HCT116 (cell line): ENCODE data around the gene GPR150. TPM values are rescaled to one million over a fixed set of nuclear protein-coding genes. Genes with fewer than 3 reads are reported as not detected.

ENCODE experiments used
- ATAC-seq: fragments of 200-7000 bp; cut with Tn5 transposase; 2 replicates; pipeline ENCODE4 v1.9.1; 2020; ENCODE audit warnings: mild to moderate bottlenecking, moderate library complexity
- BruUV-seq: library from RNA; stranded (reverse); fragments of 400-500 nt; replicated peaks from 2 replicates; lab custom pipeline; 2021; lab: Mats Ljungman, UMichigan
- CTCF ChIA-PET: fragments of 300-600 bp; sonication (Branson Sonifier 250); formaldehyde crosslinking; loops from one replicate; lab custom pipeline; 2021; ENCODE audit warnings: antibody characterized with exemption; lab: Charles Lee
- POLR2A ChIA-PET: fragments of 300-600, 350-600 bp; sonication (Branson Sonifier 250); formaldehyde crosslinking; loops from one replicate; lab custom pipeline; 2021; ENCODE audit warnings: antibody characterized with exemption; lab: Charles Lee
- RAD21 ChIA-PET, 2 experiments: fragments of 300-600 bp; sonication (Branson Sonifier 250); formaldehyde crosslinking; loops; one replicate each; lab custom pipeline; 2023; ENCODE audit warnings: low total read pairs in 2 of 2; ENCODE audit not compliant: uncharacterized antibody in 2 of 2, unreplicated experiment in 2 of 2, low non-redundant PET in 1 of 2; lab: Charles Lee
- DNase-seq: peaks from one replicate; pipeline ENCODE4 v3.0.0-alpha.2; 2010; ENCODE audit warnings: low read depth, low spot score
- H2AFZ ChIP-seq: fragments of 200-600 bp; shearing (Covaris generic), sonication (generic); 2 replicates; pipeline ENCODE4 v1.6.1; 2017; ENCODE audit warnings: low read depth, mixed run types, mixed read lengths, antibody characterized with exemption, low read length; ENCODE audit not compliant: poor library complexity, severe bottlenecking
- H3K27ac ChIP-seq: 2 replicates; pipeline ENCODE4 v1.5.1; 2012; ENCODE audit warnings: low read depth, low read length
- H3K27me3 ChIP-seq: fragments of 200-600 bp; sonication (generic); 2 replicates; pipeline ENCODE4 v1.6.1; 2016; ENCODE audit warnings: mixed run types, low read length, mixed read lengths; ENCODE audit not compliant: insufficient read depth
- H3K36me3 ChIP-seq, 2 experiments: fragments of 200-500 bp in 1 of 2; fragments of 200-600 bp in 1 of 2; sonication (Bioruptor generic) in 1 of 2; sonication (generic) in 1 of 2; 2 replicates each; pipeline versions ENCODE4 v1.5.1 to v1.6.1; 2014 to 2016; ENCODE audit warnings: low read length in 2 of 2, inconsistent platforms in 1 of 2, mixed read lengths in 1 of 2, mixed run types in 1 of 2; ENCODE audit not compliant: insufficient read depth in 2 of 2, control insufficient read depth in 1 of 2
- H3K4me1 ChIP-seq, 2 experiments: fragments of 200-600 bp in 1 of 2; sonication (generic) in 1 of 2; 2 replicates each; pipeline versions ENCODE4 v1.5.1 to v1.6.1; 2012 to 2017; ENCODE audit warnings: low read length in 2 of 2, inconsistent platforms in 1 of 2, mild to moderate bottlenecking in 1 of 2, mixed read lengths in 1 of 2, mixed run types in 1 of 2, moderate library complexity in 1 of 2; ENCODE audit not compliant: insufficient read depth in 2 of 2, control insufficient read depth in 1 of 2
- H3K4me2 ChIP-seq: fragments of 200-600 bp; sonication (generic); 2 replicates; pipeline ENCODE4 v1.6.1; 2017; ENCODE audit warnings: mixed run types, low read length, mixed read lengths
- H3K4me3 ChIP-seq, 2 experiments: fragments of 200-600 bp in 1 of 2; sonication (generic) in 1 of 2; replicated peaks in 1 of 2; 2 replicates each; pipeline ENCODE4 v1.5.1; 2011 to 2016; ENCODE audit warnings: low read length in 2 of 2, control low read depth in 1 of 2, low read depth in 1 of 2, mild to moderate bottlenecking in 1 of 2, mixed read lengths in 1 of 2, mixed run types in 1 of 2
- H3K79me2 ChIP-seq: fragments of 200-600 bp; sonication (generic); 2 replicates; pipeline ENCODE4 v1.6.1; 2017; ENCODE audit warnings: mild to moderate bottlenecking, mixed run types, low read length, moderate library complexity, mixed read lengths; ENCODE audit not compliant: insufficient read depth
- H3K9ac ChIP-seq: fragments of 200-600 bp; sonication (generic); 2 replicates; pipeline ENCODE4 v1.6.1; 2016; ENCODE audit warnings: low read length, mixed read lengths
- H3K9me2 ChIP-seq: fragments of 200-600 bp; sonication (generic), shearing (Covaris generic); 2 replicates; pipeline ENCODE4 v1.6.1; 2017; ENCODE audit warnings: mixed run types, mild to moderate bottlenecking, moderate library complexity; ENCODE audit not compliant: insufficient read depth
- H3K9me3 ChIP-seq, 2 experiments: fragments of 200-500 bp in 1 of 2; fragments of 200-600 bp in 1 of 2; sonication (Bioruptor generic) in 1 of 2; sonication (generic) in 1 of 2; 2 replicates each; pipeline ENCODE4 v1.6.1; 2014 to 2017; ENCODE audit warnings: low read length in 2 of 2, mixed read lengths in 2 of 2, inconsistent platforms in 1 of 2, low read depth in 1 of 2, mild to moderate bottlenecking in 1 of 2, mixed run types in 1 of 2, moderate library complexity in 1 of 2; ENCODE audit not compliant: control insufficient read depth in 1 of 2, insufficient read depth in 1 of 2
- H4K20me1 ChIP-seq: fragments of 200-600 bp; sonication (generic), shearing (Covaris generic); 2 replicates; pipeline ENCODE4 v1.6.1; 2017; ENCODE audit warnings: mixed run types, mild to moderate bottlenecking, moderate library complexity; ENCODE audit not compliant: insufficient read depth
- ATF3 ChIP-seq: IDR thresholded peaks from 2 replicates; pipeline ENCODE4 v1.6.1; 2012
- CBX3 ChIP-seq: IDR thresholded peaks from 2 replicates; pipeline ENCODE4 v1.6.1; 2012; ENCODE audit warnings: low read depth
- EGR1 ChIP-seq: IDR thresholded peaks from 2 replicates; pipeline ENCODE4 v1.6.1; 2012; ENCODE audit warnings: low read depth
- EZH2 ChIP-seq: fragments of 200-600 bp; sonication (generic); IDR thresholded peaks from 2 replicates; pipeline ENCODE4 v1.6.1; 2017; ENCODE audit warnings: antibody characterized with exemption, mixed run types
- EZH2phosphoT487 ChIP-seq: fragments of 200-600 bp; IDR thresholded peaks from 2 replicates; pipeline ENCODE4 v1.6.1; 2018; ENCODE audit warnings: antibody characterized with exemption, borderline replicate concordance
- FOSL1 ChIP-seq: IDR thresholded peaks from 2 replicates; pipeline ENCODE4 v1.6.1; 2012; ENCODE audit warnings: low read depth
- MAX ChIP-seq: IDR thresholded peaks from 2 replicates; pipeline ENCODE4 v1.6.1; 2012
- POLR2A ChIP-seq: IDR thresholded peaks from 2 replicates; pipeline ENCODE4 v1.7.0; 2011; ENCODE audit warnings: borderline replicate concordance; ENCODE audit not compliant: insufficient read depth, insufficient read length; ENCODE audit errors: extremely low read depth
- POLR2AphosphoS5 ChIP-seq: IDR thresholded peaks from 2 replicates; pipeline ENCODE4 v1.6.1; 2011; ENCODE audit warnings: mild to moderate bottlenecking, low read depth, low read length, moderate library complexity
- RAD21 ChIP-seq: IDR thresholded peaks from 2 replicates; pipeline ENCODE4 v1.6.1; 2012; ENCODE audit warnings: low read depth, mild to moderate bottlenecking
- REST ChIP-seq: IDR thresholded peaks from 2 replicates; pipeline ENCODE4 v1.6.1; 2012; ENCODE audit warnings: low read depth
- SIN3A ChIP-seq: IDR thresholded peaks from 2 replicates; pipeline ENCODE4 v1.6.1; 2012; ENCODE audit warnings: low read depth
- SP1 ChIP-seq: IDR thresholded peaks from 2 replicates; pipeline ENCODE4 v1.6.1; 2012; ENCODE audit warnings: low read depth
- SRF ChIP-seq: IDR thresholded peaks from 2 replicates; pipeline ENCODE4 v1.6.1; 2012; ENCODE audit warnings: low read depth
- TCF7L2 ChIP-seq: IDR thresholded peaks from 2 replicates; pipeline ENCODE4 v1.7.0; 2011; ENCODE audit warnings: borderline replicate concordance, inconsistent platforms; ENCODE audit not compliant: insufficient read depth, insufficient read length; ENCODE audit errors: extremely low read depth
- YY1 ChIP-seq: IDR thresholded peaks from 2 replicates; pipeline ENCODE4 v1.6.1; 2011; ENCODE audit warnings: low read length, low read depth, moderate library complexity, mild to moderate bottlenecking; ENCODE audit not compliant: insufficient replicate concordance; ENCODE audit errors: extremely low read depth
- ZBTB33 ChIP-seq: IDR thresholded peaks from 2 replicates; pipeline ENCODE4 v1.6.1; 2011; ENCODE audit warnings: mild to moderate bottlenecking, low read length, moderate library complexity; ENCODE audit not compliant: insufficient replicate concordance; ENCODE audit errors: extremely low read depth
- ZFX ChIP-seq: fragments of 450-650 bp; IDR thresholded peaks from 2 replicates; pipeline ENCODE4 v1.6.1; 2017
- ZNF274 ChIP-seq: fragments of 200-500 bp; sonication (Bioruptor generic); IDR thresholded peaks from 2 replicates; pipeline ENCODE4 v1.6.1; 2014; ENCODE audit warnings: mild to moderate bottlenecking, low read depth, low read length, inconsistent platforms
- intact Hi-C: fragments of 100-400 bp; cut with micrococcal nuclease; formaldehyde crosslinking; loops from 2 replicates; pipeline ENCODE4 v1.10.0; 2022
- total RNA-seq: library from RNA; stranded (reverse); gene quantifications from one replicate; pipeline ENCODE4 v1.2.1, GENCODE V29; 2021; ENCODE audit not compliant: unreplicated experiment

The GPR150 gene
- total RNA-seq, 1 experiment from 2014 or later: not detected

GRCh38 chr5:95662946-95663345 is 43.1 kb downstream of the GPR150 start (continued):
- TF ChIP-seq RAD21 (no peak), ZFX (no peak)

GRCh38 chr5:95664204-95664786 is 44.4 kb downstream of the GPR150 start:
- no TSS peak for BruUV-seq
- ATAC-seq: peak; percentile 62
- Histone ChIP-seq H3K9me3 (no peaks in the 10 kb centered on the region), H3K4me3 (no peak overlapping the region), H3K4me1 (peaks cover 0 to 9% of the 10 kb centered on the region in 2 experiments; a peak in 3 of 4 replicates), H4K20me1 (no peaks in the 10 kb centered on the region), H3K36me3 (no peaks in the 10 kb centered on the region), H3K27ac (no peak overlapping the region), H3K27me3 (no peaks in the 10 kb centered on the region), H3K4me2 (peak overlapping the region; percentile 40; the same call in 1 of the 2 replicates), H3K79me2 (no peaks in the 10 kb centered on the region), H2AFZ (peak overlapping the region; percentile 91), H3K9ac (no peak overlapping the region), H3K9me2 (no peaks in the 10 kb centered on the region)
- peak; percentile 29 for DNase-seq
- intact Hi-C loops: loop anchor here (5.0 kb wide), 1 partner anchor 183 kb away; no protein-coding TSS in a partner anchor
- RAD21 ChIA-PET: no interaction called here
- POLR2A ChIA-PET: no interaction called here
- CTCF ChIA-PET: interaction anchor here (0.7 to 2.2 kb wide), 5 partner anchors 9 to 184 kb away, joined by 3 to 6 read pairs (median 4); partner anchors contain the start of gene RHOBTB3
- TF ChIP-seq EGR1 (no peak), ATF3 (no peak), ZNF274 (no peak), MAX (no peak), YY1 (no peak), REST (no peak), ZBTB33 (no peak), CBX3 (no peak), POLR2A (no peak), EZH2phosphoT487 (no peak), EZH2 (no peak), FOSL1 (peak; percentile 35; the same call in 1 of the 2 replicates), POLR2AphosphoS5 (no peak), SP1 (no peak), ZFX (no peak), SRF (no peak), SIN3A (no peak), RAD21 (peak; percentile 74), TCF7L2 (no peak)
